Mesendoderm (in vitro differentiated cells): ENCODE results near the gene MTREX. TPM values are rescaled to one million over a fixed set of nuclear protein-coding genes. Genes with fewer than 3 reads are reported as not detected.
A peak's percentile ranks its signal among the peaks of the same experiment; 100 is the strongest.

Experiments used
- DNase-seq: peaks from one replicate; pipeline ENCODE4 v3.0.0; 2013
- H2AK5ac ChIP-seq: 2 replicates; pipeline ENCODE4 v1.6.1; 2013; ENCODE audit warnings: low read length, inconsistent platforms
- H2BK120ac ChIP-seq: 2 replicates; pipeline ENCODE4 v1.6.1; 2013; ENCODE audit warnings: low read depth, mild to moderate bottlenecking, low read length, moderate library complexity, mixed read lengths
- H2BK15ac ChIP-seq: replicated peaks from 2 replicates; pipeline ENCODE4 v1.6.1; 2013; ENCODE audit warnings: low read depth, mild to moderate bottlenecking, moderate library complexity
- H2BK5ac ChIP-seq: 2 replicates; pipeline ENCODE4 v1.6.1; 2013; ENCODE audit warnings: low read length, inconsistent platforms
- H3K18ac ChIP-seq: 2 replicates; pipeline ENCODE4 v1.6.1; 2013; ENCODE audit warnings: mild to moderate bottlenecking, low read length, mixed read lengths
- H3K23ac ChIP-seq: one replicate; pipeline ENCODE4 v1.6.1; 2013; ENCODE audit warnings: low read length
- H3K27ac ChIP-seq: 2 replicates; pipeline ENCODE4 v1.5.1; 2013; ENCODE audit warnings: low read depth, mild to moderate bottlenecking, inconsistent platforms, low read length, moderate library complexity
- H3K27me3 ChIP-seq: 2 replicates; pipeline ENCODE4 v1.6.1; 2013; ENCODE audit warnings: low read length, control low read depth, mild to moderate bottlenecking, inconsistent platforms; ENCODE audit not compliant: insufficient read depth, poor library complexity
- H3K36me3 ChIP-seq: 2 replicates; pipeline ENCODE4 v1.6.1; 2013; ENCODE audit warnings: low read length, inconsistent platforms; ENCODE audit not compliant: control insufficient read depth, insufficient read depth
- H3K4ac ChIP-seq: one replicate; pipeline ENCODE4 v1.6.1; 2013; ENCODE audit warnings: low read depth, mild to moderate bottlenecking, low read length, moderate library complexity
- H3K4me1 ChIP-seq: 2 replicates; pipeline ENCODE4 v1.6.1; 2013; ENCODE audit warnings: low read depth, low read length, inconsistent platforms; ENCODE audit not compliant: control insufficient read depth
- H3K4me2 ChIP-seq: 2 replicates; pipeline ENCODE4 v1.6.1; 2013; ENCODE audit warnings: low read length
- H3K4me3 ChIP-seq: 2 replicates; pipeline ENCODE4 v1.5.1; 2013; ENCODE audit warnings: mild to moderate bottlenecking, low read length
- H3K56ac ChIP-seq: one replicate; pipeline ENCODE4 v1.6.1; 2013; ENCODE audit warnings: low read length
- H3K79me1 ChIP-seq: 2 replicates; pipeline ENCODE4 v1.6.1; 2013; ENCODE audit warnings: low read length, inconsistent platforms
- H3K79me2 ChIP-seq: 2 replicates; pipeline ENCODE4 v1.6.1; 2013; ENCODE audit warnings: mild to moderate bottlenecking, low read length; ENCODE audit not compliant: control insufficient read depth, insufficient read depth
- H3K9ac ChIP-seq: 2 replicates; pipeline ENCODE4 v1.6.1; 2013; ENCODE audit warnings: low read length, inconsistent platforms
- H4K5ac ChIP-seq: one replicate; pipeline ENCODE4 v1.6.1; 2013; ENCODE audit warnings: low read length
- H4K8ac ChIP-seq: one replicate; pipeline ENCODE4 v1.6.1; 2013; ENCODE audit warnings: low read depth, mild to moderate bottlenecking, control low read depth, low read length, moderate library complexity
- WGBS: extraction: QIAGEN DNeasy Blood & Tissue Kit; methylation state at CpG from one replicate; pipeline ENCODE4 v1.1.7; 2013; ENCODE audit warnings: low lambda C conversion rate, missing lambda C conversion rate; ENCODE audit not compliant: insufficient coverage; ENCODE audit errors: extremely low coverage; 5-methylcytosine and 5-hydroxymethylcytosine counted together
- polyA plus RNA-seq, 2 experiments: library from polyadenylated mRNA; stranded (reverse); fragments of 200-250 nt; gene quantifications; one replicate each; pipeline ENCODE4 v1.2.3, GENCODE V29; 2013

MTREX gene
- polyA plus RNA-seq (2013, experiment 1 of 2), result 77.7 TPM
- 75.0 TPM for polyA plus RNA-seq (2013, experiment 2 of 2)

GRCh38 chr5:55307383-55308253, at the start of gene MTREX, which contains the start of gene DHX29:
TSS of gene MTREX (plus strand) at chr5:55307989. CDS start at chr5:55308014, 25 bp downstream.
TSS of gene DHX29 (minus strand) at chr5:55307694. CDS start at chr5:55307573, 121 bp downstream.
- peak within 1 kb of the TSS; percentile 83 for H3K56ac ChIP-seq
- H4K5ac ChIP-seq, result no peak within 1 kb of the TSS
- WGBS, result no CpG with 5 or more reads among the region's 62 CpGs
- H3K79me2 ChIP-seq, result peaks cover 63% of the 10 kb centered on the region
- H2AK5ac ChIP-seq, result no peak within 1 kb of the TSS
- no peak within 1 kb of the TSS for H2BK5ac ChIP-seq
- no peak within 1 kb of the TSS for H2BK120ac ChIP-seq
- DNase-seq, result peak; percentile 96
- no peak within 1 kb of the TSS for H3K4ac ChIP-seq
- no peak within 1 kb of the TSS for H4K8ac ChIP-seq
- no peak within 1 kb of the TSS for H2BK15ac ChIP-seq
- H3K79me1 ChIP-seq, result peaks cover 15% of the 10 kb centered on the region
- peak within 1 kb of the TSS; percentile 85 for H3K9ac ChIP-seq
- peaks cover 4% of the 10 kb centered on the region for H3K4me1 ChIP-seq
- peak within 1 kb of the TSS; percentile 71 for H3K4me2 ChIP-seq
- H3K4me3 ChIP-seq, result peak within 1 kb of the TSS; percentile 92
- no peaks in the 10 kb centered on the region for H3K27me3 ChIP-seq
- H3K36me3 ChIP-seq, result no peaks in the 10 kb centered on the region
- H3K18ac ChIP-seq, result peak within 1 kb of the TSS; percentile 69
- H3K27ac ChIP-seq, result peak within 1 kb of the TSS; percentile 81
- no peak within 1 kb of the TSS for H3K23ac ChIP-seq

GRCh38 chr5:55258339-55258738, 49.5 kb upstream of the MTREX start:
- H3K4me2 ChIP-seq, result no peak overlapping the region
- no peak overlapping the region for H2BK15ac ChIP-seq
- H3K79me1 ChIP-seq, result no peaks in the 10 kb centered on the region
- H3K79me2 ChIP-seq, result no peaks in the 10 kb centered on the region
- H3K23ac ChIP-seq, result no peak overlapping the region
- H3K36me3 ChIP-seq, result peaks cover 1% of the 10 kb centered on the region
- no peak overlapping the region for H3K56ac ChIP-seq
- no peak overlapping the region for H3K4me3 ChIP-seq
- H3K18ac ChIP-seq, result no peak overlapping the region
- no peak overlapping the region for H3K9ac ChIP-seq
- no peak overlapping the region for H3K27ac ChIP-seq
- no peak overlapping the region for H4K5ac ChIP-seq
- WGBS, result no CpG with 5 or more reads among the region's 3 CpGs
- H3K27me3 ChIP-seq, result no peaks in the 10 kb centered on the region
- H2AK5ac ChIP-seq, result no peak overlapping the region
- H2BK120ac ChIP-seq, result no peak overlapping the region
- H4K8ac ChIP-seq, result no peak overlapping the region
- no peak for DNase-seq
- H3K4ac ChIP-seq, result no peak overlapping the region
- H2BK5ac ChIP-seq, result no peak overlapping the region
- no peaks in the 10 kb centered on the region for H3K4me1 ChIP-seq

- no CpG with 5 or more reads among the region's 1 CpG for WGBS
- no peak overlapping the region for H3K27ac ChIP-seq
- no peak overlapping the region for H3K56ac ChIP-seq
- H2BK120ac ChIP-seq, result no peak overlapping the region
- no peak overlapping the region for H3K4me3 ChIP-seq
- H3K79me2 ChIP-seq, result no peaks in the 10 kb centered on the region
- H4K5ac ChIP-seq, result no peak overlapping the region
- H3K18ac ChIP-seq, result no peak overlapping the region
- H4K8ac ChIP-seq, result no peak overlapping the region
- H3K27me3 ChIP-seq, result no peaks in the 10 kb centered on the region
- no peak overlapping the region for H3K4me2 ChIP-seq
- H3K36me3 ChIP-seq, result no peaks in the 10 kb centered on the region
- no peak overlapping the region for H2AK5ac ChIP-seq
- DNase-seq, result no peak
- H3K79me1 ChIP-seq, result no peaks in the 10 kb centered on the region
- H3K4ac ChIP-seq, result no peak overlapping the region
- H2BK5ac ChIP-seq, result no peak overlapping the region
- no peak overlapping the region for H2BK15ac ChIP-seq
- no peak overlapping the region for H3K9ac ChIP-seq
- H3K23ac ChIP-seq, result no peak overlapping the region
- no peaks in the 10 kb centered on the region for H3K4me1 ChIP-seq
Measured at GRCh38 chr5:55276771-55277170, 31.0 kb upstream of the MTREX start.

GRCh38 chr5:55278778-55279177, 29.0 kb upstream of the MTREX start:
- Histone ChIP-seq H3K23ac (no peak overlapping the region), H3K27me3 (no peaks in the 10 kb centered on the region), H3K4me3 (no peak overlapping the region), H2BK15ac (no peak overlapping the region), H3K27ac (no peak overlapping the region), H3K4me2 (no peak overlapping the region), H3K18ac (no peak overlapping the region), H4K5ac (no peak overlapping the region), H2BK5ac (no peak overlapping the region), H4K8ac (no peak overlapping the region), H3K56ac (no peak overlapping the region), H2AK5ac (no peak overlapping the region), H3K79me2 (no peaks in the 10 kb centered on the region), H3K79me1 (no peaks in the 10 kb centered on the region), H3K9ac (no peak overlapping the region), H2BK120ac (no peak overlapping the region), H3K4me1 (no peaks in the 10 kb centered on the region), H3K36me3 (peaks cover 2% of the 10 kb centered on the region), H3K4ac (no peak overlapping the region)
- DNase-seq, result no peak
- WGBS, result no CpG with 5 or more reads among the region's 4 CpGs

GRCh38 chr5:55286411-55286933, 21.3 kb upstream of the MTREX start:
- no peak for DNase-seq
- Histone ChIP-seq H2BK120ac (no peak overlapping the region), H3K27ac (no peak overlapping the region), H3K18ac (no peak overlapping the region), H2BK15ac (no peak overlapping the region), H2BK5ac (no peak overlapping the region), H4K8ac (no peak overlapping the region), H3K4ac (no peak overlapping the region), H3K27me3 (no peaks in the 10 kb centered on the region), H3K56ac (no peak overlapping the region), H2AK5ac (no peak overlapping the region), H4K5ac (no peak overlapping the region), H3K23ac (no peak overlapping the region), H3K4me2 (no peak overlapping the region), H3K79me2 (no peaks in the 10 kb centered on the region), H3K79me1 (no peaks in the 10 kb centered on the region), H3K4me1 (no peaks in the 10 kb centered on the region), H3K36me3 (peaks cover 2% of the 10 kb centered on the region), H3K4me3 (no peak overlapping the region), H3K9ac (no peak overlapping the region)
- no CpG with 5 or more reads among the region's 1 CpG for WGBS
